GM23338 (cell line): Measurements from ENCODE around the gene PDE2A. TPM values are rescaled to one million over a fixed set of nuclear protein-coding genes. Genes with fewer than 3 reads are reported as not detected.

Experiments
- ATAC-seq: fragments of 200-7000 bp; cut with Tn5 transposase; 3 replicates; pipeline ENCODE4 v1.9.1; 2020
- DNase-seq: peaks from one replicate; pipeline ENCODE4 v3.0.0-alpha.2; 2015; ENCODE audit warnings: low spot score
- H2AFZ ChIP-seq: fragments of 200-600 bp; sonication (generic); 2 replicates; pipeline ENCODE4 v1.8.0; 2016; ENCODE audit warnings: antibody characterized with exemption, mild to moderate bottlenecking, moderate library complexity
- H3F3A ChIP-seq: fragments of 200-600 bp; sonication (generic); replicated peaks from 2 replicates; pipeline ENCODE4 v1.8.0; 2017; ENCODE audit warnings: antibody characterized with exemption, mixed run types, low read depth
- H3K27ac ChIP-seq: fragments of 200-600 bp; sonication (generic); 2 replicates; pipeline ENCODE4 v1.6.1; 2016; ENCODE audit warnings: low read depth
- H3K27me3 ChIP-seq: fragments of 200-600 bp; sonication (generic); 2 replicates; pipeline ENCODE4 v1.8.0; 2016; ENCODE audit warnings: mild to moderate bottlenecking, mixed run types, moderate library complexity; ENCODE audit not compliant: insufficient read depth
- H3K36me3 ChIP-seq: fragments of 200-600 bp; sonication (generic); 2 replicates; pipeline ENCODE4 v1.8.0; 2016; ENCODE audit warnings: mild to moderate bottlenecking; ENCODE audit not compliant: insufficient read depth
- H3K4me1 ChIP-seq: fragments of 200-600 bp; sonication (generic); 2 replicates; pipeline ENCODE4 v1.8.0; 2016; ENCODE audit warnings: mild to moderate bottlenecking, moderate library complexity; ENCODE audit not compliant: insufficient read depth
- H3K4me2 ChIP-seq: fragments of 200-600 bp; sonication (generic); 2 replicates; pipeline ENCODE4 v1.7.1; 2017; ENCODE audit warnings: mixed run types
- H3K4me3 ChIP-seq: fragments of 200-600 bp; sonication (generic); 2 replicates; pipeline ENCODE4 v1.6.1; 2016; ENCODE audit warnings: mixed run types
- H3K79me2 ChIP-seq: fragments of 200-600 bp; sonication (generic); replicated peaks from 2 replicates; pipeline ENCODE4 v1.8.0; 2017; ENCODE audit warnings: mild to moderate bottlenecking; ENCODE audit not compliant: insufficient read depth
- H3K9me2 ChIP-seq: fragments of 200-600 bp; sonication (generic); 2 replicates; pipeline ENCODE4 v1.8.0; 2017; ENCODE audit not compliant: insufficient read depth
- H4K20me1 ChIP-seq: fragments of 200-600 bp; sonication (generic); replicated peaks from 2 replicates; pipeline ENCODE4 v1.8.0; 2017; ENCODE audit warnings: mild to moderate bottlenecking; ENCODE audit not compliant: insufficient read depth
- H3K27ac Mint-ChIP-seq: 2 replicates; pipeline ENCODE4 v1.8.0; 2020; ENCODE audit warnings: inconsistent platforms, mild to moderate bottlenecking, moderate library complexity, mixed read lengths
- H3K27me3 Mint-ChIP-seq: 3 replicates; pipeline ENCODE4 v1.8.0; 2022; ENCODE audit warnings: low read depth, mild to moderate bottlenecking, moderate library complexity, mixed read lengths, inconsistent platforms; ENCODE audit not compliant: insufficient read depth, poor library complexity
- H3K36me3 Mint-ChIP-seq: 3 replicates; pipeline ENCODE4 v1.8.0; 2021; ENCODE audit warnings: low read depth, mild to moderate bottlenecking, inconsistent platforms, moderate library complexity, mixed read lengths
- H3K4me1 Mint-ChIP-seq: 3 replicates; pipeline ENCODE4 v1.8.0; 2020; ENCODE audit warnings: mild to moderate bottlenecking, inconsistent platforms, mixed read lengths
- H3K4me3 Mint-ChIP-seq: 3 replicates; pipeline ENCODE4 v1.8.0; 2021; ENCODE audit warnings: moderate library complexity, mild to moderate bottlenecking, inconsistent platforms, mixed read lengths
- H3K9me3 Mint-ChIP-seq: 3 replicates; pipeline ENCODE4 v1.8.0; 2020; ENCODE audit warnings: moderate library complexity, mild to moderate bottlenecking, inconsistent platforms, mixed read lengths
- CREB1 ChIP-seq: fragments of 250-450 bp; sonication (Bioruptor Pico); IDR thresholded peaks from 2 replicates; pipeline ENCODE4 v1.5.0; 2020; ENCODE audit warnings: low read depth, mild to moderate bottlenecking, moderate library complexity
- CTCF ChIP-seq, 2 experiments: fragments of 200-600 bp in 1 of 2; sonication (generic) in 1 of 2; conservative IDR thresholded peaks; 2 replicates each; pipeline versions ENCODE4 v1.5.1 to v1.6.1; 2016 to 2017; ENCODE audit warnings: antibody characterized with exemption in 2 of 2, low read depth in 2 of 2, mild to moderate bottlenecking in 2 of 2, moderate library complexity in 1 of 2
- ETS1 ChIP-seq: IDR thresholded peaks from 2 replicates; pipeline ENCODE4 v1.6.1; 2016; ENCODE audit warnings: antibody characterized with exemption
- EZH2 ChIP-seq: fragments of 200-600 bp; sonication (generic); IDR thresholded peaks from one replicate; pipeline ENCODE4 v1.8.0; 2017; ENCODE audit warnings: antibody characterized with exemption, mild to moderate bottlenecking, low read depth; ENCODE audit not compliant: unreplicated experiment
- EZH2phosphoT487 ChIP-seq: fragments of 200-600 bp; sonication (generic); IDR thresholded peaks from one replicate; pipeline ENCODE4 v1.8.1; 2018; ENCODE audit warnings: antibody characterized with exemption; ENCODE audit not compliant: unreplicated experiment
- JUNB ChIP-seq: IDR thresholded peaks from one replicate; pipeline ENCODE4 v1.6.1; 2016; ENCODE audit warnings: antibody characterized with exemption; ENCODE audit not compliant: unreplicated experiment
- NANOG ChIP-seq: IDR thresholded peaks from 2 replicates; pipeline ENCODE4 v1.6.1; 2016; ENCODE audit warnings: antibody characterized with exemption, borderline replicate concordance
- POLR2AphosphoS5 ChIP-seq: IDR thresholded peaks from 2 replicates; pipeline ENCODE4 v1.6.1; 2016; ENCODE audit warnings: antibody characterized with exemption, low read depth
- REST ChIP-seq: IDR thresholded peaks from one replicate; pipeline ENCODE4 v1.6.1; 2018; ENCODE audit warnings: antibody characterized with exemption; ENCODE audit not compliant: unreplicated experiment
- STAT1 ChIP-seq: IDR thresholded peaks from one replicate; pipeline ENCODE4 v1.6.1; 2016; ENCODE audit warnings: antibody characterized with exemption; ENCODE audit not compliant: unreplicated experiment
- ZNF331 ChIP-seq: fragments of 250-450 bp; sonication (Bioruptor Pico); IDR thresholded peaks from 2 replicates; pipeline ENCODE4 v1.5.0; 2020; ENCODE audit warnings: low read depth, mild to moderate bottlenecking, moderate library complexity
- ZNF462 ChIP-seq: fragments of 250-450 bp; sonication (Bioruptor Pico); IDR thresholded peaks from 2 replicates; pipeline ENCODE4 v1.5.0; 2020; ENCODE audit warnings: mild to moderate bottlenecking, moderate library complexity
- polyA plus RNA-seq: library from polyadenylated mRNA; unstranded; fragments of >200 nt; fragmentation: Nextera tagmentation; extraction: Ambion mirVana; gene quantifications from 2 replicates; pipeline ENCODE4 v1.2.1, GENCODE V29; 2016
- total RNA-seq: library from RNA; depleted of rRNA; stranded (reverse); fragments of >200 nt; shearing (Covaris generic); gene quantifications from 2 replicates; pipeline ENCODE4 v1.2.3, GENCODE V29; 2014

The PDE2A gene
- total and polyA plus RNA-seq, 2 experiments from 2014 or later, result 4.3 to 16.2 TPM

GRCh38 chr11:72615329-72615728 lies 58.9 kb downstream of the PDE2A start:
- Histone ChIP-seq H3K36me3 (no peaks in the 10 kb centered on the region), H2AFZ (no peak overlapping the region), H3K79me2 (no peaks in the 10 kb centered on the region), H3K4me2 (no peak overlapping the region), H4K20me1 (no peaks in the 10 kb centered on the region), H3K4me1 (no peaks in the 10 kb centered on the region), H3K27ac (no peak overlapping the region), H3K4me3 (no peak overlapping the region), H3K27me3 (no peaks in the 10 kb centered on the region), H3F3A (no peaks in the 10 kb centered on the region), H3K9me2 (0 out of 2 replicates have a peak, but pooled peaks cover 3% of the 10 kb centered on the region)
- DNase-seq, result no peak
- Mint-ChIP-seq H3K27me3 (peaks cover 9% of the 10 kb centered on the region), H3K4me3 (no peak overlapping the region), H3K36me3 (no peaks in the 10 kb centered on the region), H3K27ac (no peak overlapping the region), H3K9me3 (no peaks in the 10 kb centered on the region), H3K4me1 (peaks cover 23% of the 10 kb centered on the region)
- TF ChIP-seq ZNF331 (CRISPR knock-in tag) (no peak), STAT1 (no peak), EZH2phosphoT487 (no peak), ETS1 (no peak), POLR2AphosphoS5 (no peak), NANOG (no peak), JUNB (no peak), CTCF (conservative IDR thresholded peaks at IDR 0.05; ENCODE audit: low read depth in 2 of 2) (no peak), EZH2 (no peak), ZNF462 (CRISPR knock-in tag) (no peak), REST (no peak), CREB1 (no peak)
- ATAC-seq, result no peak
